Measurements from ENCODE around the gene ABCG8. TPM values are rescaled to one million over a fixed set of nuclear protein-coding genes. Genes with fewer than 3 reads are reported as not detected.

Gene ABCG8
- total RNA-seq, 1 donor from 2014 or later, result under 0.01 TPM

- DNase-seq, result no peak
These were observed 86.7 kb downstream of the ABCG8 start for GRCh38 chr2:43925431-43925830.

- no peak for DNase-seq
These were observed 88.7 kb downstream of the ABCG8 start for GRCh38 chr2:43927442-43927841.

- DNase-seq, result no peak
These were observed 92.5 kb downstream of the ABCG8 start for GRCh38 chr2:43931293-43931692.

Small RNA genes within 50 kb of the gene (small RNA-seq; reads per million reads assigned to genes)
- gene RN7SL455P (ENCODE audit: low replicate concordance), result not detected
- not detected for gene RNU6-1048P (ENCODE audit: low replicate concordance)

Other genes with a start within 250 kb of the ABCG8 start
- gene THADA, start 242.9 kb upstream of the ABCG8 start, total RNA-seq, result 43.2 TPM
- gene PLEKHH2, start 201.7 kb upstream of the ABCG8 start, total RNA-seq, result 39.3 TPM
- 0.89 TPM for gene C1GALT1C1L, start 162.5 kb upstream of the ABCG8 start, total RNA-seq
- gene DYNC2LI1, start 64.9 kb upstream of the ABCG8 start, total RNA-seq, result 32.4 TPM
- gene ABCG5, start 132 bp upstream of the ABCG8 start, total RNA-seq, result not detected
- gene LRPPRC, start 157.0 kb downstream of the ABCG8 start, total RNA-seq, result 74.8 TPM